DOHH2 (cell line): Measurements from ENCODE around the gene ZBTB47.

ENCODE experiments used
- EZH2phosphoT487 ChIP-seq: fragments of 200-600 bp; sonication (generic); IDR thresholded peaks from 2 replicates; pipeline ENCODE4 v1.6.1; 2017; ENCODE audit warnings: borderline replicate concordance, mild to moderate bottlenecking, antibody characterized with exemption, low read length, moderate library complexity, mixed read lengths
- TF ChIP-seq, protein P1 (sequence below): fragments of 200-600 bp; sonication (generic); IDR thresholded peaks from one replicate; pipeline ENCODE4 v1.5.1; 2014; ENCODE audit warnings: antibody characterized with exemption, mild to moderate bottlenecking, low read depth, low read length; ENCODE audit not compliant: poor library complexity, severe bottlenecking

- TF ChIP-seq, protein P1, sequence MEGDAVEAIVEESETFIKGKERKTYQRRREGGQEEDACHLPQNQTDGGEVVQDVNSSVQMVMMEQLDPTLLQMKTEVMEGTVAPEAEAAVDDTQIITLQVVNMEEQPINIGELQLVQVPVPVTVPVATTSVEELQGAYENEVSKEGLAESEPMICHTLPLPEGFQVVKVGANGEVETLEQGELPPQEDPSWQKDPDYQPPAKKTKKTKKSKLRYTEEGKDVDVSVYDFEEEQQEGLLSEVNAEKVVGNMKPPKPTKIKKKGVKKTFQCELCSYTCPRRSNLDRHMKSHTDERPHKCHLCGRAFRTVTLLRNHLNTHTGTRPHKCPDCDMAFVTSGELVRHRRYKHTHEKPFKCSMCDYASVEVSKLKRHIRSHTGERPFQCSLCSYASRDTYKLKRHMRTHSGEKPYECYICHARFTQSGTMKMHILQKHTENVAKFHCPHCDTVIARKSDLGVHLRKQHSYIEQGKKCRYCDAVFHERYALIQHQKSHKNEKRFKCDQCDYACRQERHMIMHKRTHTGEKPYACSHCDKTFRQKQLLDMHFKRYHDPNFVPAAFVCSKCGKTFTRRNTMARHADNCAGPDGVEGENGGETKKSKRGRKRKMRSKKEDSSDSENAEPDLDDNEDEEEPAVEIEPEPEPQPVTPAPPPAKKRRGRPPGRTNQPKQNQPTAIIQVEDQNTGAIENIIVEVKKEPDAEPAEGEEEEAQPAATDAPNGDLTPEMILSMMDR = no peak
- no peak for TF ChIP-seq EZH2phosphoT487
These were observed 31.9 kb downstream of the ZBTB47 start, which contains the start of gene KLHL40 for GRCh38 chr3:42685363-42685881.
